Activated T-helper 2 cell treated with anti-CD3 and anti-CD28 coated beads, Interferon-gamma antibody, Interleukin-2, Interleukin-4, amounts not matched to agents 10 μg/mL and 5 μg/mL and 100 μg/mL, durations not matched to agents 14 hours and 24 hours and 36 hours (primary cell): ENCODE measurements around the gene U2AF2. TPM values are rescaled to one million over a fixed set of nuclear protein-coding genes. Genes with fewer than 3 reads are reported as not detected.

ENCODE experiments used
- DNase-seq: peaks from one replicate; pipeline ENCODE4 v3.0.0; 2021; ENCODE audit warnings: low spot score
- H3K27ac Mint-ChIP-seq: one replicate; pipeline ENCODE4 v1.8.0; 2021; ENCODE audit warnings: mixed read lengths
- H3K27me3 Mint-ChIP-seq: one replicate; pipeline ENCODE4 v1.8.0; 2021; ENCODE audit warnings: low read depth, mixed read lengths
- H3K36me3 Mint-ChIP-seq: one replicate; pipeline ENCODE4 v1.8.0; 2021; ENCODE audit warnings: low read depth, mixed read lengths
- H3K4me1 Mint-ChIP-seq: one replicate; pipeline ENCODE4 v1.8.0; 2021; ENCODE audit warnings: low read depth, mixed read lengths
- H3K4me3 Mint-ChIP-seq: one replicate; pipeline ENCODE4 v1.8.0; 2021; ENCODE audit warnings: low read depth, mild to moderate bottlenecking, moderate library complexity, mixed read lengths
- H3K9me3 Mint-ChIP-seq: one replicate; pipeline ENCODE4 v1.8.0; 2021; ENCODE audit warnings: mixed read lengths
- intact Hi-C: fragments of 100-400 bp; cut with micrococcal nuclease; formaldehyde crosslinking; loops from one replicate; pipeline ENCODE4 v1.15.1; 2023
- total RNA-seq: library from RNA; stranded (reverse); gene quantifications from 2 replicates; pipeline ENCODE4 v1.2.3, GENCODE V29; 2022

Gene U2AF2
- total RNA-seq, 1 donor from 2014 or later = 351 TPM

DNA sequence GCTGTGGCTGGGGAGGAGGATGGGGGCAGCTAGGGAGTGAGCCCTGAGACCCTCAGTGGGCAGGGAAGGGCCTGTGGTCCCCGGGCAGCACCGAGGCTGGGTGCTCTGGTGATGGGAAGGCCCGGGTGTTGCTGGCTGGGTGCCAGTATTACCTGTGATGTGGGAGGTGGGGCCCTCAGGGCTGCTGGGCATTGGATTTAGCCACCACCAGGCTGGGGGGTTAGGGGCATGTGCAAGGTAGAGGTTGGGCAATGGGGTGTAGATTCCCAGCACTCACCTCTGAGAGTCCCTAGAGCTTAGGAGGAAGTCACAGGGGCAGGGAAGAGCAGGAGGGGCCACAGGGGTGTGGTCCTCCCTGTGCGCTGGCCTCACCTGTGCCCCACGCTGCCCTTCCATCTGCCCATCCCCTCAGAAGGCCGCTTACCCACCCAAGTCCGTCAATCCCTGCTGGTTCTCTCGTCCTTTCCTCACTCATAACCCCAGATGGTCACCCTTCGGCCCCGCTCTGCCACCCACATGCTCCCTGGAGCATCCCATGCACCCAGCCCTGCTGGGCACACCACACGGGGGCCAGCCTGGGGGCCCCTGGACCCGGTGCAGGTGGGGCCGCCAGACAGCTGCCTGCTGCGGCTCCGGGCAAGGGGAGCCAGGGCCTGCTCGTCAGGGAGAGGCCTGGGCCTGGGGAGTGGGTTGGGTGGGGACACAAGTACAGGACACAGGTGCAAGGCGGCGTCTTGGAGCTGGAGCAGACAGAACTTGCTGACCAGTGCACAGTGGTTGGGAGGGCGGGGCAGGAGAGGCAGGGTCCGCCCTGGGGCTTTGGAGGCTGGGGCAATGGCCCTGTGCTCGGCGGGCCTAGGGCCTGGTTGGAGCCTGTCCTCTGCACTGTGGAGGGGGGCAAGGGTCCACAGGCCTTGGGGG lies 32.7 kb downstream of the U2AF2 start:
- DNase-seq = no peak
- intact Hi-C loops = no loop called here
- Mint-ChIP-seq H3K36me3 (peaks cover 42% of the 10 kb centered on the region), H3K4me3 (no peak overlapping the region), H3K4me1 (no peaks in the 10 kb centered on the region), H3K9me3 (no peaks in the 10 kb centered on the region), H3K27me3 (no peaks in the 10 kb centered on the region), H3K27ac (no peak overlapping the region)

GRCh38 chr19:55688422-55689218 lies 33.8 kb downstream of the U2AF2 start:
- intact Hi-C loops = no loop called here
- H3K36me3 Mint-ChIP-seq = peaks cover 47% of the 10 kb centered on the region
- H3K9me3 Mint-ChIP-seq = no peaks in the 10 kb centered on the region
- H3K4me3 Mint-ChIP-seq = no peak overlapping the region
- peak overlapping the region; percentile 22 for H3K27ac Mint-ChIP-seq
- no peaks in the 10 kb centered on the region for H3K4me1 Mint-ChIP-seq
- no peaks in the 10 kb centered on the region for H3K27me3 Mint-ChIP-seq
- no peak for DNase-seq

DNA sequence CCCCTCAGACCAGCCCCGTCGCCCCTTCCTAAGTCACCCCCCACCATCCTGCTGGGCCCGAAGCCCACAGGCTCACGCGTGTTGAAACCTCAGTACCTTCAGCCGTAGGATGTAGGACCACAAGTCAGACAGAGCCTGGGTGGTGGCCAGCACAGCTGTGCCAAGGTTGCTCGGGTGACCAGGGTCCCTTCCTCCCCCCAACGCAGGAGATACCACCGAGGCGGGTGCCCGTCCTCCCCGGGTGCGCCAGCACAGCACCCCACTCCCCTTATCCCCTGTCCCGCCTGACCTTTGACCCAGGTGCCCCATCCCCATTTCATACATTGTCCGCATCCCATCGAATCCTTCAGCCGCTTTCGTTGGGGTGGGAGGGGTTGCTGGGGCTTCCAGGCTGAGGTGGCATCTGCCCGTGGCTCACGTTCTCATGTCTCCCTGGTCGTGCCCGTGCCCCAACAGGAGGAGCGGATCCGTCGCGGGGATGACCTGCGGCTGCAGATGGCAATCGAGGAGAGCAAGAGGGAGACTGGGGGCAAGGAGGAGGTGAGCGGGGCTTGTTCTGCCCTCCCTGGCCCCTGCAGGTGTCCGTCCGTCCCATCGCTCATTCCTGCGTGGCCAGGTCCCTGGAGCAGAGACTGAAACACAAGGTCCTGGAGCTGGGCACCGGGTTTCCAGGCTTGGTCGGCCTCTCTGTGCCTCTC lies 34.7 kb downstream of the U2AF2 start:
- H3K9me3 Mint-ChIP-seq = no peaks in the 10 kb centered on the region
- intact Hi-C loops = no loop called here
- peak overlapping the region; percentile 22 for H3K27ac Mint-ChIP-seq
- H3K27me3 Mint-ChIP-seq = no peaks in the 10 kb centered on the region
- H3K36me3 Mint-ChIP-seq = peaks cover 48% of the 10 kb centered on the region
- H3K4me1 Mint-ChIP-seq = no peaks in the 10 kb centered on the region
- H3K4me3 Mint-ChIP-seq = no peak overlapping the region
- no peak for DNase-seq

- Mint-ChIP-seq H3K27me3 (no peaks in the 10 kb centered on the region), H3K9me3 (no peaks in the 10 kb centered on the region), H3K36me3 (peaks cover 44% of the 10 kb centered on the region), H3K4me3 (no peak overlapping the region), H3K27ac (no peak overlapping the region), H3K4me1 (no peaks in the 10 kb centered on the region)
- intact Hi-C loops = no loop called here
- DNase-seq = no peak
Measured at GRCh38 chr19:55690109-55690768, 35.4 kb downstream of the U2AF2 start.

- no peaks in the 10 kb centered on the region for H3K4me1 Mint-ChIP-seq
- no peaks in the 10 kb centered on the region for H3K27me3 Mint-ChIP-seq
- H3K27ac Mint-ChIP-seq = no peak overlapping the region
- H3K4me3 Mint-ChIP-seq = no peak overlapping the region
- no peaks in the 10 kb centered on the region for H3K9me3 Mint-ChIP-seq
- DNase-seq = no peak
- intact Hi-C loops = no loop called here
- H3K36me3 Mint-ChIP-seq = peaks cover 41% of the 10 kb centered on the region
Measured at GRCh38 chr19:55690769-55691545, 36.1 kb downstream of the U2AF2 start.

GRCh38 chr19:55691561-55692481 lies 37.0 kb downstream of the U2AF2 start:
- intact Hi-C loops = no loop called here
- Mint-ChIP-seq H3K4me3 (no peak overlapping the region), H3K36me3 (peaks cover 37% of the 10 kb centered on the region), H3K4me1 (no peaks in the 10 kb centered on the region), H3K9me3 (no peaks in the 10 kb centered on the region), H3K27me3 (no peaks in the 10 kb centered on the region), H3K27ac (no peak overlapping the region)
- DNase-seq = no peak

GRCh38 chr19:55692681-55693081 lies 37.8 kb downstream of the U2AF2 start:
- Mint-ChIP-seq H3K27ac (no peak overlapping the region), H3K4me3 (no peak overlapping the region), H3K4me1 (no peaks in the 10 kb centered on the region), H3K27me3 (no peaks in the 10 kb centered on the region), H3K9me3 (no peaks in the 10 kb centered on the region), H3K36me3 (peaks cover 41% of the 10 kb centered on the region)
- no peak for DNase-seq
- intact Hi-C loops = no loop called here

GRCh38 chr19:55693336-55693974 lies 38.6 kb downstream of the U2AF2 start:
- H3K9me3 Mint-ChIP-seq = no peaks in the 10 kb centered on the region
- intact Hi-C loops = no loop called here
- no peak overlapping the region for H3K4me3 Mint-ChIP-seq
- DNase-seq = no peak
- H3K27ac Mint-ChIP-seq = no peak overlapping the region
- no peaks in the 10 kb centered on the region for H3K27me3 Mint-ChIP-seq
- peaks cover 43% of the 10 kb centered on the region for H3K36me3 Mint-ChIP-seq
- no peaks in the 10 kb centered on the region for H3K4me1 Mint-ChIP-seq

DNA sequence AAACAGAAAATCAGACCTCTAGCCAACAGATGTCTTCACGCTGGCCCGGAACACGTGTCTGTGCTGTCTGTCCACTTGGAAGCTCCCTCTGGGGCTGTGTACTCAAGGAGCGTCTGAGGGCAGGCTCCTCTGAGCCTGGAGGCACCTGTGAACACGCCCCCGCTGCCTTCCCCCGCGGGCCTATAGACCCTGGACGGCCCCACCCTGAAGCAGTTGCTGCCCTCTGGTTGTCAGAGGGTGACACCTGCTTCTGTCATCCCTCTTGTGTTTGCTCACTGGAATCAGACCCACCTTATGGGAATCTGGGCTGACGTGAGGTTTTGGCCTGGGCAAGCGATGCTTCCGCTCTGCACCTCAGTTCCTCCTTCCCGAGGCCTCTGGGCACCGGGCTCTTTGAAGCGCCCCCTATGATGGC lies 39.4 kb downstream of the U2AF2 start:
- Mint-ChIP-seq H3K4me1 (no peaks in the 10 kb centered on the region), H3K4me3 (no peak overlapping the region), H3K36me3 (peaks cover 42% of the 10 kb centered on the region), H3K27ac (no peak overlapping the region), H3K9me3 (no peaks in the 10 kb centered on the region), H3K27me3 (no peaks in the 10 kb centered on the region)
- no peak for DNase-seq
- intact Hi-C loops = no loop called here

- Mint-ChIP-seq H3K4me3 (no peak overlapping the region), H3K36me3 (peaks cover 39% of the 10 kb centered on the region), H3K27ac (no peak overlapping the region), H3K4me1 (no peaks in the 10 kb centered on the region), H3K9me3 (no peaks in the 10 kb centered on the region), H3K27me3 (no peaks in the 10 kb centered on the region)
- intact Hi-C loops = no loop called here
- no peak for DNase-seq
Measured at GRCh38 chr19:55694656-55695491, 40.0 kb downstream of the U2AF2 start.
